K562 (cell line): ENCODE results near the gene MTF1. TPM values are rescaled to one million over a fixed set of nuclear protein-coding genes. Genes with fewer than 3 reads are reported as not detected.

ENCODE experiments used
- ATAC-seq: fragments of 200-7000 bp; cut with Tn5 transposase; 3 replicates; pipeline ENCODE4 v1.9.1; 2020; ENCODE audit warnings: moderate library complexity
- BruUV-seq: library from RNA; stranded (reverse); fragments of 400-500 nt; replicated peaks from 2 replicates; lab custom pipeline; 2021; lab: Mats Ljungman, UMichigan
- CTCF ChIA-PET: fragments of 300-600 bp; formaldehyde crosslinking; extraction: SDS; loops from one replicate; lab custom pipeline; 2021; ENCODE audit warnings: low intra/inter-chr PET ratio; lab: Yijun Ruan, JAX
- POLR2A ChIA-PET: fragments of 300-600, 350-650 bp; sonication (Branson Sonifier 250); formaldehyde crosslinking; extraction: SDS; loops from one replicate; lab custom pipeline; 2021; ENCODE audit warnings: antibody characterized with exemption, inconsistent platforms; lab: Yijun Ruan, JAX
- DNase-seq, 4 experiments: peaks; one replicate each; pipeline versions ENCODE4 v3.0.0 to v3.0.0-alpha.2; 2011 to 2018; ENCODE audit warnings: low spot score in 3 of 4, mixed read lengths in 3 of 4; ENCODE audit errors: extremely low read depth in 1 of 4
- FAIRE-seq: peaks from 2 replicates; lab custom pipeline; 2011; peaks lifted over from hg19 to GRCh38; lab: Jason Lieb, UNC
- H2AFZ ChIP-seq: 2 replicates; pipeline ENCODE4 v1.6.0; 2011; ENCODE audit warnings: low read depth, low read length, control low read depth, inconsistent platforms
- H3K27ac ChIP-seq: fragments of 200-600 bp; 3 replicates; pipeline ENCODE4 v1.8.0; 2011; ENCODE audit warnings: low read depth, mild to moderate bottlenecking, control low read depth, inconsistent platforms, low read length, moderate library complexity, mixed read lengths; ENCODE audit errors: extremely low read depth
- H3K27me3 ChIP-seq, 2 experiments: fragments of 300-600 bp in 1 of 2; 2 replicates in 1 of 2; 3 replicates in 1 of 2; pipeline versions ENCODE4 v1.6.0 to v1.8.0; 2011; ENCODE audit warnings: inconsistent platforms in 2 of 2, low read length in 2 of 2, mild to moderate bottlenecking in 1 of 2, mixed read lengths in 1 of 2, moderate library complexity in 1 of 2; ENCODE audit not compliant: control insufficient read depth in 2 of 2, insufficient read depth in 2 of 2
- H3K36me3 ChIP-seq: fragments of 300-600 bp; 3 replicates; pipeline ENCODE4 v1.8.0; 2011; ENCODE audit warnings: mild to moderate bottlenecking, low read length, inconsistent platforms; ENCODE audit not compliant: control insufficient read depth, insufficient read depth
- H3K4me1 ChIP-seq, 2 experiments: fragments of 200-600 bp in 1 of 2; replicated peaks in 1 of 2; 2 replicates in 1 of 2; 3 replicates in 1 of 2; pipeline versions ENCODE4 v1.5.1 to v1.8.0; 2011; ENCODE audit warnings: inconsistent platforms in 2 of 2, low read length in 2 of 2, mild to moderate bottlenecking in 1 of 2, mixed read lengths in 1 of 2, moderate library complexity in 1 of 2; ENCODE audit not compliant: control insufficient read depth in 2 of 2, insufficient read depth in 2 of 2
- H3K4me2 ChIP-seq: 2 replicates; pipeline ENCODE4 v1.6.1; 2011; ENCODE audit warnings: low read length, control low read depth, inconsistent platforms, mixed read lengths; ENCODE audit not compliant: insufficient read depth
- H3K4me3 ChIP-seq: fragments of 200-600 bp; sonication (generic), shearing (Covaris generic); 2 replicates; pipeline ENCODE4 v1.5.1; 2016; ENCODE audit warnings: control low read depth, inconsistent platforms
- H3K79me2 ChIP-seq: fragments of 200-600 bp; 3 replicates; pipeline ENCODE4 v1.8.0; 2011; ENCODE audit warnings: low read length, inconsistent platforms; ENCODE audit not compliant: control insufficient read depth, insufficient read depth
- H3K9ac ChIP-seq, 2 experiments: 2 replicates each; pipeline versions ENCODE4 v1.6.0 to v1.6.1; 2011; ENCODE audit warnings: low read depth in 2 of 2, low read length in 2 of 2, control low read depth in 1 of 2, inconsistent platforms in 1 of 2, mild to moderate bottlenecking in 1 of 2, mixed read lengths in 1 of 2; ENCODE audit not compliant: insufficient read depth in 1 of 2
- H3K9me1 ChIP-seq: one replicate; pipeline ENCODE4 v1.6.0; 2011; ENCODE audit warnings: inconsistent platforms, mild to moderate bottlenecking, low read length, moderate library complexity; ENCODE audit not compliant: control insufficient read depth, insufficient read depth
- H3K9me3 ChIP-seq: replicated peaks from 2 replicates; pipeline ENCODE4 v1.5.1; 2011; ENCODE audit warnings: low read depth, low read length, inconsistent platforms; ENCODE audit not compliant: control insufficient read depth, insufficient read depth
- H4K20me1 ChIP-seq: replicated peaks from 2 replicates; pipeline ENCODE4 v1.6.1; 2011; ENCODE audit warnings: low read length, inconsistent platforms, mixed read lengths; ENCODE audit not compliant: control insufficient read depth, insufficient read depth
- BCOR ChIP-seq: fragments of 450-650 bp; IDR thresholded peaks from 2 replicates; pipeline ENCODE4 v1.6.1; 2016
- CBFB ChIP-seq: sonication (generic); formaldehyde crosslinking; IDR thresholded peaks from 2 replicates; pipeline ENCODE4 v1.4.0; 2020; ENCODE audit warnings: mild to moderate bottlenecking, missing genetic modification reagents
- ETV1 ChIP-seq: fragments of 450-650 bp; conservative IDR thresholded peaks from 2 replicates; pipeline ENCODE4 v1.6.1; 2016; ENCODE audit warnings: missing genetic modification characterization, control low read depth, low read depth, missing compliant biosample characterization
- FOXJ3 ChIP-seq: sonication (generic); formaldehyde crosslinking; IDR thresholded peaks from 2 replicates; pipeline ENCODE4 v1.4.0; 2020; ENCODE audit warnings: mild to moderate bottlenecking, missing genetic modification reagents
- FOXM1 ChIP-seq, 2 experiments: fragments of 450-650 bp in 1 of 2; sonication (generic) in 1 of 2; formaldehyde crosslinking in 1 of 2; IDR thresholded peaks; 2 replicates each; pipeline versions ENCODE4 v1.6.1 to v1.9.0; 2017 to 2022; ENCODE audit warnings: low read depth in 2 of 2, mild to moderate bottlenecking in 2 of 2, missing genetic modification reagents in 1 of 2, moderate library complexity in 1 of 2
- FOXP1 ChIP-seq: sonication (generic); formaldehyde crosslinking; IDR thresholded peaks from 2 replicates; pipeline ENCODE4 v1.8.0; 2022; ENCODE audit warnings: mild to moderate bottlenecking, missing genetic modification reagents
- GATA2 ChIP-seq: sonication (generic); formaldehyde crosslinking; IDR thresholded peaks from 2 replicates; pipeline ENCODE4 v1.4.0; 2020; ENCODE audit warnings: mild to moderate bottlenecking, missing genetic modification reagents
- MEF2A ChIP-seq: IDR thresholded peaks from 2 replicates; pipeline ENCODE4 v1.6.1; 2011; ENCODE audit warnings: low read depth, mild to moderate bottlenecking, low read length, moderate library complexity; ENCODE audit not compliant: control insufficient read depth
- RCOR1 ChIP-seq, 2 experiments: IDR thresholded peaks; 2 replicates each; pipeline ENCODE4 v1.6.1; 2012; ENCODE audit warnings: low read depth in 2 of 2, low read length in 2 of 2, borderline replicate concordance in 1 of 2, improper control_type of control experiment in 1 of 2
- SLC30A9 ChIP-seq: fragments of 250-450 bp; sonication (Bioruptor Pico); IDR thresholded peaks from 2 replicates; pipeline ENCODE4 v1.8.0; 2022; ENCODE audit warnings: mild to moderate bottlenecking, moderate library complexity
- SMAD4 ChIP-seq: fragments of 250-450 bp; sonication (Bioruptor Pico); conservative IDR thresholded peaks from 2 replicates; pipeline ENCODE4 v1.8.0; 2021; ENCODE audit warnings: inconsistent platforms, mild to moderate bottlenecking, moderate library complexity
- SREBF2 ChIP-seq: sonication (generic); formaldehyde crosslinking; IDR thresholded peaks from 2 replicates; pipeline ENCODE4 v1.4.0; 2020; ENCODE audit warnings: mild to moderate bottlenecking, missing genetic modification reagents
- ZKSCAN3 ChIP-seq: fragments of 250-450 bp; sonication (Bioruptor Pico); IDR thresholded peaks from 2 replicates; pipeline ENCODE4 v1.4.0; 2020
- ZNF184 ChIP-seq: sonication (generic); formaldehyde crosslinking; IDR thresholded peaks from 2 replicates; pipeline ENCODE4 v1.5.0; 2020; ENCODE audit warnings: missing genetic modification reagents
- ZNF583 ChIP-seq: fragments of 250-450 bp; sonication (Bioruptor Pico); IDR thresholded peaks from 2 replicates; pipeline ENCODE4 v1.4.0; 2020
- ZNF717 ChIP-seq: fragments of 250-450 bp; sonication (Bioruptor Pico); IDR thresholded peaks from 2 replicates; pipeline ENCODE4 v1.5.0; 2021
- WGBS: fragments of 100-300 bp; shearing (Covaris generic); methylation state at CpG from one replicate; pipeline ENCODE4 v1.1.6; 2016; ENCODE audit warnings: low coverage, mixed read lengths; ENCODE audit not compliant: insufficient coverage; ENCODE audit errors: missing lambda C conversion rate; 5-methylcytosine and 5-hydroxymethylcytosine counted together
- in situ Hi-C: fragments of 300-500 bp; cut with MboI; formaldehyde crosslinking; loops from 4 replicates; pipeline ENCODE4 v1.15.0; 2018; ENCODE audit warnings: inconsistent platforms, mixed read lengths
- intact Hi-C: fragments of 100-400 bp; cut with micrococcal nuclease; formaldehyde crosslinking; loops from 2 replicates; pipeline ENCODE4 v1.14.2; 2022
- polyA plus RNA-seq, 8 experiments: library from polyadenylated mRNA; depleted of rRNA in 4 of 8; stranded (reverse) in 5 of 8; unstranded in 3 of 8; fragments of >200 nt; fragmentation: Nextera tagmentation in 2 of 8; fragmentation: Illumina TruSeq in 1 of 8; extraction: Ambion mirVana in 2 of 8; extraction: Trizol in 1 of 8; gene quantifications; 2 replicates each; pipeline versions ENCODE4 v1.2.1 to v1.2.3, GENCODE V29; 2011 to 2014; ENCODE audit warnings: inconsistent platforms in 1 of 8, missing spikeins in 1 of 8
- total RNA-seq, 7 experiments: library from RNA; depleted of rRNA in 6 of 7; stranded (reverse); fragments of >200 nt in 6 of 7; fragmentation: Illumina TruSeq in 2 of 7; extraction: Trizol in 2 of 7; gene quantifications; 2 replicates each; pipeline versions ENCODE4 v1.2.1 to v1.2.3, GENCODE V29; 2011 to 2021; ENCODE audit warnings: low replicate concordance in 1 of 7
- TF ChIP-seq, protein P1 (sequence below): fragments of 450-650 bp; formaldehyde crosslinking; IDR thresholded peaks from 2 replicates; pipeline ENCODE4 v1.4.0; 2022; ENCODE audit warnings: missing genetic modification characterization
- TF ChIP-seq, protein P2 (sequence below), 2 experiments: fragments of 200-800 bp in 1 of 2; sonication (Bioruptor generic) in 1 of 2; sonication (generic) in 1 of 2; formaldehyde crosslinking in 1 of 2; IDR thresholded peaks in 1 of 2; conservative IDR thresholded peaks in 1 of 2; 2 replicates each; pipeline versions ENCODE4 v1.5.0 to v1.6.1; 2016 to 2020; ENCODE audit warnings: missing compliant biosample characterization in 1 of 2, missing genetic modification characterization in 1 of 2, missing genetic modification reagents in 1 of 2
- TF ChIP-seq, protein P3 (sequence below): fragments of 450-650 bp; formaldehyde crosslinking; IDR thresholded peaks from 2 replicates; pipeline ENCODE4 v1.4.0; 2020; ENCODE audit warnings: mild to moderate bottlenecking, moderate library complexity

Gene MTF1
- total and polyA plus RNA-seq, 9 of the 15 experiments (the other 6 are each of a cell fraction or from before 2014, with no cell fraction given): 1.1 to 12.2 (median 4.3) TPM

DNA sequence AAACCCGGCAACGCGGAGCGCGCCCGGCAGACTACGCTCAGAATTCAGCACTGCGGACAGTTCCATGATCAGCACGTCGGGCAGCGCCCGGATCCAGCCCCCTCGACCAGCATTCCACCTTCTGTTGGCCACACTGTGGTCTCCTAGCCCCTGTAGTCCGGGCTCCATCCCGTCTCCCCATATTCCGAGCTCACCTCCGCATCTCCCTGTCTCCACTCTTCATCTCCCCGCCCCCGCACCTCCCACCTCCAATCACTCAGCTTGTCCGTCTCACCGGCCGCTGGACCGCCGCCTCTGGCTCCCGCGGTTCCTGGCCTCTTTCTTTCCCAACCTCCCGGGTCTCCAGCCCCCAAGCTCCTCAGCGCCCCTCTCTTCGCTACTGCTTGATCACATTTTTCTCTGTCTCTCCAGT, 95.0 kb downstream of the MTF1 start:
- DNase-seq (peak; percentile 67 to 83 (median 76)), ATAC-seq (peak; percentile 93), FAIRE-seq (peak; percentile 75)
- intact Hi-C loops (loop anchor here (10.0 kb wide), 1 partner anchor 160 kb away; no protein-coding TSS in a partner anchor), in situ Hi-C loops (no loop called here)
- no peaks in the 10 kb centered on the region for H3K9me1 ChIP-seq
- H3K4me3 ChIP-seq: no peak overlapping the region
- no peak overlapping the region for H3K4me2 ChIP-seq
- no peak overlapping the region for H3K9ac ChIP-seq
- H3K79me2 ChIP-seq: no peaks in the 10 kb centered on the region
- H4K20me1 ChIP-seq: peaks cover 11% of the 10 kb centered on the region
- 4% methylated on average over 29 of the region's 29 CpGs for WGBS
- no peak overlapping the region for H3K27ac ChIP-seq
- POLR2A ChIA-PET: interaction anchor here (0.6 to 1.0 kb wide), 2 partner anchors 14 to 31 kb away, joined by 4 read pairs; no protein-coding TSS in a partner anchor
- H3K9me3 ChIP-seq: no peaks in the 10 kb centered on the region
- H3K27me3 ChIP-seq: peaks cover 34 to 42% of the 10 kb centered on the region in 2 experiments
- CTCF ChIA-PET: no interaction called here
- no TSS peak for BruUV-seq
- no peak overlapping the region for H2AFZ ChIP-seq
- H3K4me1 ChIP-seq: peaks cover 4 to 34% of the 10 kb centered on the region in 2 experiments; a peak in 3 of 5 replicates
- H3K36me3 ChIP-seq: no peaks in the 10 kb centered on the region
- TF ChIP-seq, protein P1, sequence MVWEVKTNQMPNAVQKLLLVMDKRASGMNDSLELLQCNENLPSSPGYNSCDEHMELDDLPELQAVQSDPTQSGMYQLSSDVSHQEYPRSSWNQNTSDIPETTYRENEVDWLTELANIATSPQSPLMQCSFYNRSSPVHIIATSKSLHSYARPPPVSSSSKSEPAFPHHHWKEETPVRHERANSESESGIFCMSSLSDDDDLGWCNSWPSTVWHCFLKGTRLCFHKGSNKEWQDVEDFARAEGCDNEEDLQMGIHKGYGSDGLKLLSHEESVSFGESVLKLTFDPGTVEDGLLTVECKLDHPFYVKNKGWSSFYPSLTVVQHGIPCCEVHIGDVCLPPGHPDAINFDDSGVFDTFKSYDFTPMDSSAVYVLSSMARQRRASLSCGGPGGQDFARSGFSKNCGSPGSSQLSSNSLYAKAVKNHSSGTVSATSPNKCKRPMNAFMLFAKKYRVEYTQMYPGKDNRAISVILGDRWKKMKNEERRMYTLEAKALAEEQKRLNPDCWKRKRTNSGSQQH (CRISPR knock-in tag): peak; percentile 84
- TF ChIP-seq SREBF2 (CRISPR knock-in tag): peak; percentile 99
- peak; percentile 99 for TF ChIP-seq FOXP1 (CRISPR knock-in tag)
- TF ChIP-seq ZKSCAN3 (CRISPR knock-in tag): no peak
- TF ChIP-seq, protein P2, sequence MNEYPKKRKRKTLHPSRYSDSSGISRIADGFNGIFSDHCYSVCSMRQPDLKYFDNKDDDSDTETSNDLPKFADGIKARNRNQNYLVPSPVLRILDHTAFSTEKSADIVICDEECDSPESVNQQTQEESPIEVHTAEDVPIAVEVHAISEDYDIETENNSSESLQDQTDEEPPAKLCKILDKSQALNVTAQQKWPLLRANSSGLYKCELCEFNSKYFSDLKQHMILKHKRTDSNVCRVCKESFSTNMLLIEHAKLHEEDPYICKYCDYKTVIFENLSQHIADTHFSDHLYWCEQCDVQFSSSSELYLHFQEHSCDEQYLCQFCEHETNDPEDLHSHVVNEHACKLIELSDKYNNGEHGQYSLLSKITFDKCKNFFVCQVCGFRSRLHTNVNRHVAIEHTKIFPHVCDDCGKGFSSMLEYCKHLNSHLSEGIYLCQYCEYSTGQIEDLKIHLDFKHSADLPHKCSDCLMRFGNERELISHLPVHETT (CRISPR knock-in tag; conservative IDR thresholded peaks at IDR 0.05 in 1 of 2, IDR thresholded peaks at IDR 0.05 in 1 of 2): peak; percentile 89 to 99
- TF ChIP-seq RCOR1 (IDR thresholded peaks at IDR 0.05; ENCODE audit: borderline replicate concordance in 1 of 2, low read depth in 2 of 2, low read length in 2 of 2): peak in 1 of 2 experiments; percentile 97; a peak in 2 of 4 replicates
- TF ChIP-seq GATA2 (CRISPR knock-in tag): peak; percentile 84
- peak; percentile 59; the same call in 1 of the 2 replicates for TF ChIP-seq ETV1
- no peak for TF ChIP-seq ZNF717 (CRISPR knock-in tag)
- peak; percentile 86 for TF ChIP-seq SMAD4 (CRISPR knock-in tag)
- no peak for TF ChIP-seq FOXM1 (IDR thresholded peaks at IDR 0.05; ENCODE audit: low read depth)
- peak; percentile 99 for TF ChIP-seq FOXM1 (CRISPR knock-in tag; IDR thresholded peaks at IDR 0.05; ENCODE audit: low read depth)
- TF ChIP-seq BCOR: no peak
- peak; percentile 97 for TF ChIP-seq FOXJ3 (CRISPR knock-in tag)
- TF ChIP-seq, protein P3, sequence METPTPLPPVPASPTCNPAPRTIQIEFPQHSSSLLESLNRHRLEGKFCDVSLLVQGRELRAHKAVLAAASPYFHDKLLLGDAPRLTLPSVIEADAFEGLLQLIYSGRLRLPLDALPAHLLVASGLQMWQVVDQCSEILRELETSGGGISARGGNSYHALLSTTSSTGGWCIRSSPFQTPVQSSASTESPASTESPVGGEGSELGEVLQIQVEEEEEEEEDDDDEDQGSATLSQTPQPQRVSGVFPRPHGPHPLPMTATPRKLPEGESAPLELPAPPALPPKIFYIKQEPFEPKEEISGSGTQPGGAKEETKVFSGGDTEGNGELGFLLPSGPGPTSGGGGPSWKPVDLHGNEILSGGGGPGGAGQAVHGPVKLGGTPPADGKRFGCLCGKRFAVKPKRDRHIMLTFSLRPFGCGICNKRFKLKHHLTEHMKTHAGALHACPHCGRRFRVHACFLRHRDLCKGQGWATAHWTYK (CRISPR knock-in tag): peak; percentile 74; the same call in 1 of the 2 replicates
- TF ChIP-seq CBFB (CRISPR knock-in tag): peak; percentile 91
- peak; percentile 78 for TF ChIP-seq ZNF583 (CRISPR knock-in tag)
- 0 out of 2 replicates have a peak, but pooled peaks have one; percentile 14 for TF ChIP-seq MEF2A
- TF ChIP-seq SLC30A9 (CRISPR knock-in tag): no peak
- peak; percentile 88 for TF ChIP-seq ZNF184 (CRISPR knock-in tag)
